Stimulated activated CD8-positive, alpha-beta memory T cell treated with anti-CD3 and anti-CD28 coated beads, Interleukin-12 subunit alpha, Interleukin-12 subunit beta, amount 100 ng/mL, for 4 hours (primary cell): Measurements from ENCODE around the gene CDIP1.

ENCODE experiments used
- DNase-seq: peaks from one replicate; pipeline ENCODE4 v3.0.0-alpha.2; 2020; ENCODE audit warnings: low read depth

CDIP1 gene

GRCh38 chr16:4537376-4538343 lies 913 bp downstream of the CDIP1 start:
- no peak for DNase-seq

- DNase-seq: no peak
Measured at GRCh38 chr16:4536391-4537106, 2.0 kb downstream of the CDIP1 start.

GRCh38 chr16:4535627-4536108 lies 2.9 kb downstream of the CDIP1 start:
- DNase-seq: no peak

GRCh38 chr16:4534151-4534790 lies 4.3 kb downstream of the CDIP1 start:
- DNase-seq: no peak

GRCh38 chr16:4533490-4533889 lies 5.1 kb downstream of the CDIP1 start:
- DNase-seq: no peak

GRCh38 chr16:4532238-4532637 lies 6.3 kb downstream of the CDIP1 start:
- no peak for DNase-seq

GRCh38 chr16:4531811-4532210 lies 6.8 kb downstream of the CDIP1 start:
- no peak for DNase-seq

- no peak for DNase-seq
Measured at GRCh38 chr16:4529085-4530060, 9.2 kb downstream of the CDIP1 start.

GRCh38 chr16:4525634-4526277 lies 12.8 kb downstream of the CDIP1 start:
- no peak for DNase-seq

- no peak for DNase-seq
Measured at GRCh38 chr16:4525069-4525468, 13.5 kb downstream of the CDIP1 start.

- DNase-seq: no peak
Measured at GRCh38 chr16:4524571-4524970, 14.0 kb downstream of the CDIP1 start.

GRCh38 chr16:4523686-4524085 lies 14.9 kb downstream of the CDIP1 start:
- DNase-seq: no peak

GRCh38 chr16:4522051-4522581 lies 16.5 kb downstream of the CDIP1 start:
- DNase-seq: no peak

GRCh38 chr16:4520913-4521312 lies 17.7 kb downstream of the CDIP1 start:
- no peak for DNase-seq

GRCh38 chr16:4519274-4520058 lies 19.1 kb downstream of the CDIP1 start:
- no peak for DNase-seq

- DNase-seq: no peak
Measured at GRCh38 chr16:4517812-4518680, 20.5 kb downstream of the CDIP1 start.

GRCh38 chr16:4515611-4516233 lies 22.9 kb downstream of the CDIP1 start:
- no peak for DNase-seq

- no peak for DNase-seq
Measured at GRCh38 chr16:4514606-4515005, 24.0 kb downstream of the CDIP1 start.
